NCI-H1092 treated with DMSO at 0.1 percent for 48 hours (cell line): Measurements from ENCODE around the gene RBM44.
"Not testable (repeated sequence)": the region's sequence is repeated elsewhere in the genome, so short reads cannot be mapped to it uniquely, and the experiment has no call there.

Experiments used
- DNase-seq: peaks from one replicate; lab custom pipeline; 2025; lab: John Stamatoyannopoulos, UW

The RBM44 gene

GRCh38 chr2:237783678-237784077, 14.9 kb upstream of the RBM44 start:
- not testable (repeated sequence) for DNase-seq

DNA sequence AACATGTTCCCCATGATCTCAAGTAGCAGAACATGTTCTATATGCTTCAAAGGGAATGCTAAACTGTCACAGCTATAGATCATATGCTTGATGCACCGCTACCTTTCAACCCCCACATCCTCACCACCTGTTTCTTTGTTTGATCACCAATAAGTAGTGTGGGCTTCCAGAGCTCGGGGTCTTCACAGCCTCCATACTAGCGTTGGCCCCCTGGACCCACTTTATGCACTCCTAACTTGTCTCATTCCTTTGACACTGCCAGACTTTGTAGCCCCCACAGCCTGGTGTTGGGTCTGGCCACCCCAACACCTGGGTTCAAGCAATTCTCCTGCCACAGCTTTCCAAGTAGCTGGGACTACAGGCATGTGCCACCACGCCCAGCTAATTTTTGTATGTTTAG, 11.6 kb upstream of the RBM44 start:
- DNase-seq: no peak

DNA sequence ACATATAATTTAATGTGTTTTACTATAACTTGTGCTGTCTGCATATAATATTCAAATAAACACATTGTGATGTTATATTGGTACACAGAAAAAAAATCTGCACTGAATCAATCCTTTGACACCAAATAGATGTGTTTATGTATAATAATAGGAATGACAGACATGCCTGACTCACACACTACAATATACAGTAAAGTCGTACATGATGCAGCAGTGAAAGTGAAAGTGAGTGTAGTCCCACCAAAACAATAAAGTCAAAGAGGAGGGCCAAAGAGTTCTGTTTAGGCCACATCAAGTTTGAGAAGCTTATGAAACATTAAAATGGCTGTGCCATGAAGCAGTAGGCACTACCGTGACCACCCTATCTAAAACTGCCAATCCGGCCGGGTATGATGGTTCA, 8.2 kb upstream of the RBM44 start:
- no peak for DNase-seq

- DNase-seq: no peak
Measured at GRCh38 chr2:237791977-237792727, 6.4 kb upstream of the RBM44 start.

DNA sequence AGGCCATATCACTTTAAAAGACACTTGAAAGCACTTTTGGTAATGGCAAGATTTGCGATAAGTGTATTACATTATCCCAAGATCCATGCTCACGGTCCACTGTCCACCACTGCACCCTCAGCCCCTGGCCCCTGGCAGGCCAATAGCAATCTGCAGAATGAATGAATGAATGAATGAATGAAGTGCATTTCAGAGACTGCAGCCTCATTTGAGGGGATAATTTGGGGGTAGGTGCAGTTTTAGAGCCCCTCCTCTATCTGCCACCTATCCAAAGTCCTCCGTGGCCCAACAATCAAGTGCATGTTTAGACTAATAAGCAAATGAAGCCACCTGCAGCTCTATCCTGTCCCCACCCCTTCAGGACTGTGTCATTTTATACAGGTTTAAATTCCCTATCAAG, 1.3 kb upstream of the RBM44 start:
- DNase-seq: no peak

GRCh38 chr2:237799060-237799428, 465 bp downstream of the RBM44 start:
- DNase-seq: no peak

DNA sequence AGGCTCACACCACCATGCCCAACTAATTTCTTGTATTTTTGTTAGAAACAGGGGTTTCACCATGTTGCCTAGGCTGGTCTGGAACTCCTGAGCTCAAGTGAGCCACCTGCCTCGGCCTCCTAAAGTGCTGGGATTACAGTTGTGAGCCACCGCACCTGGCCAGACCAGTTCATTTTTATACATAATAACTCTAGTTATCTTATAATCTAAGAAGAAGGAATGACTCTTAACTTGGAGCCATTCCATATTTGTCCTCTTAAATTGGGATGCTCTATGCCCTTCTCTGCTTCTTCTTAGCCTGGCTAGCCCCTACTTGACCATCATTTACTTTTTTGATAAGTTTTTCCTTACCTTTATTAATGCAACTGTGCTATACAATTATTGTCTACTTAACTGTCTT, 2.9 kb downstream of the RBM44 start:
- DNase-seq: no peak

DNA sequence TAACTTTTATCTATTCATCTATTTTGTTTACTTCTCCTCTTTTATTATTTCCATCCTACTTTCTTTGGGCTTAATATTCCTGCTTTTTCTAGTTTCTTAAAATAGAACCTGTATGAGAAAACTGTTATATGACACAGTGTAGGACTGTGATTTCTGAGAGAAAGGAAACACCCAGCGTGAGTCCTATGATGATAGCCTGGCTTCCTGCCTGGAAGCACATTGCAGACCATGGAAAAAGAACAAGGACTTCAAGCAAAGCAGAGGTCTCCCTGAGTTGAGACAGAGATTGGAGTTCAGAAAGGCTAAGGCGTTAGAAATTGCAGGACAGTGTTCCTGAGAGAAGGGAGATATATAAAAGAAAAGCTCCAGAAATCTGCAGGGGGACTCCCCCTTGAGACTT, 7.8 kb downstream of the RBM44 start:
- DNase-seq: no peak

DNA sequence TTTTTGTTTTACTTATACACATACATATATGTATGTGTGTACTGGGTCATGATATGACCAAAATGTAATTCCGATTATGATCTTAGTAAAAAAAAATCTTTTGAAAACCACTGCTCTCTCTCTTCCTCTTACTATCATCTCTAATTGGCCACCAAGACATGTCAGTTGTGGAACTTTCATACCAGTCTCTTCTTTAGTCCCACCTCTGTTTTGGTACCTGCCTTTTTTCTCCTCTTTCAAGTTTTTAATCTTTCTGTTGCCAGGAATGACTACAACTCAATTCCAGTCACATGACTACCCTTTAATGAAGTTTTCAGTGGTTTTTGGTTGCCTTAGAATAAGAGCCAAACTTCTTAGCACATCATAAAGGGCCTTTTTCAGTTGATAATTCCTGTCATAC, 17.1 kb downstream of the RBM44 start:
- no peak for DNase-seq

DNA sequence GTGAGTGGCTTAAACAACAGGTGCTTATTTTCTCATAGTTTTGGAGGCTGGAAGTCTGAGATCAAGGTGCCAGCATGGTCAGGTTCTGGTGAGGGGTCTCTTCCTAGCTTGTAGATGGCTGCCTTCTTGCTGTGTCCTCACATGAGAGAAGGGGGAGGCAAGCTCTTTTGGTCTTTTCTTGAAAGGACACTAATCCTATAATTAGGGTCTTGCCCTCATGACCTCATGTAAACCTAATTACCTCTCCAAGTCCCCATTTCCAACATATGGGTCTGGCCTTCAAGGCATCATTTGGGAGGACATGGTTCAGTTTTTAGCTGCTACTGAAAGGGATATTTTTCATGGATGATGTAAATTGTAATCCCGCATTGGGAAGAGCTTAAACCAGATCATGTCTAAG, 18.0 kb downstream of the RBM44 start:
- no peak for DNase-seq

DNA sequence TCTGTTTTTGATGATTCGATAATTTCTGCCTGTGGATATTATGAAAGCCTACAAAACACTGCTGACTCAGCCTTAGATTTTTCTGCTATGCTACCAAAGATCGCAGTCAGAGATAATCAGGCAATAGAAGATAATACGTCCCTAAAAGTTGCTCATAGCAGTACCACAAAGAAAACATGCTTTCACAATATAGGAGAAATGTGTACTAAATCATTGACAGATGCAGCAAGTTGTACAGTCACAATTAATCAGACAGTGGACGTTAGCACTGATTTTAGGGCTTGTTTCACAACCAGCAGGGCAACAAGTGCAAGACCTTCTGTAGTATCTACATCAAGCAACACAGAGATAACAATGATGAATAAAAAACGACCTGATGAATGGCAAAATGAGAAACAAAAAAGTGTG, 19.5 kb downstream of the RBM44 start:
- DNase-seq: no peak

GRCh38 chr2:237819231-237819630, 20.7 kb downstream of the RBM44 start:
- no peak for DNase-seq

- DNase-seq: no peak
Measured at GRCh38 chr2:237820421-237820820, 21.8 kb downstream of the RBM44 start.

DNA sequence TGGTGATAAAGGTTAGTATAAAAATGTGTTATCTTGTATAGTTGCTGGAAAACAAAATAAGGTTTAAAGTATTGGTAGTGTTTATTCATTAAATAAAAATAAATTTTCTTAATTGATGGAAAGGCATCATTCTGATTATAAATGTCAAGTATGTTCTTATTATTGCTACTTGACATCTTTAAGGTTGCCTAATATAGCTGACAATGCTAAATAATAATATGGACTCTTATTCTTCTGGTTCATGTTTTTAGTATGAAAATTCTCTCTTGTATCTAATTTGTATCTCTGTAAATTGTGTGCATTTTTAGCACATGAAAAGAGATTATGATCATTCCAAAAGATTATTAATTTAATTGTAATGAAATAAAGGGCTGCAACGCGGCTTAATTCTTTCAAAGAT, 25.0 kb downstream of the RBM44 start:
- DNase-seq: no peak

DNA sequence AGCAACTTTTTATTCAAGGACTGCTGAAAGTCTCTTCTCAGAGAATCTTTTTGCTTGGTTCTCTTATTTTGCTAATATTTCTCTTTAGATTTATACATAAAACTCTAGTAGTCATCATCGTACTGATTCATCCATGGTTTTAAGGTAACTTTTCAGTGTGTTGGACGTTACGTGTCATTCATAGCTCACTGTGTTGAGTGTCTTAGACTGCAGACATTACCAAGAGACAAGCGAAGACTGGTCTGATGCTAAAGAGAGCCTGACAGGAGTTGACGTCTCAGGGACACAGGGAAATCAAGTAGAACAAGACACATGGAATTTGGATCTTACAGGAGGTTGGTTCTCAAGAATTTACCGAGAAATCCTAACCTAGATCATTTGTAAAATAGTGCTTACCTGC, 25.5 kb downstream of the RBM44 start:
- DNase-seq: no peak

DNA sequence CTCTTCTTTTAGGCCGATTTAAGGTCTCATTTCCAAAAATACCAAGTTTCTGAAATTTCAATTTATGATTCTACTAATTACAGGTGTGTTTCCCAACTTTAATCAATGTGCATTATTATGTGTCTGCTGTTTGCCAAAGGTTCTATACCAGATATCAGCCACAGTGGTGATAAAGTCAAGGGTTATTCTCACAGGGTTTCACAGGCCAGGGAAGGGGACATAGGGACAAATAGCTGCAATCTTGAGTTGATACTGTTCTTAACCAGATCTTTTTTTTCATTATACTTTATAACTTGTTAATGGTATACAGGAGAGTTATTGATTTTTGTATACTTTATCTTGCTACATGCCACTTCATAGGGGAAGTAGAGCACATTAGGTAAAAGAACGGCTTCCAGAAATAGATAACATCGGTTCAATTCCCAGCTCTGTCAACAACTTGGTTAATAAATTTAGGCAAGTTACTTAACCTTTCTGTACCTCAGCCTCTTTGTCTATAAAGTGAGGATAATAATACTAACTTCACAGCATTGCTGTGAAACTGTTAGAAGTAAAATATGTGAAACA, 28.9 kb downstream of the RBM44 start:
- no peak for DNase-seq

DNA sequence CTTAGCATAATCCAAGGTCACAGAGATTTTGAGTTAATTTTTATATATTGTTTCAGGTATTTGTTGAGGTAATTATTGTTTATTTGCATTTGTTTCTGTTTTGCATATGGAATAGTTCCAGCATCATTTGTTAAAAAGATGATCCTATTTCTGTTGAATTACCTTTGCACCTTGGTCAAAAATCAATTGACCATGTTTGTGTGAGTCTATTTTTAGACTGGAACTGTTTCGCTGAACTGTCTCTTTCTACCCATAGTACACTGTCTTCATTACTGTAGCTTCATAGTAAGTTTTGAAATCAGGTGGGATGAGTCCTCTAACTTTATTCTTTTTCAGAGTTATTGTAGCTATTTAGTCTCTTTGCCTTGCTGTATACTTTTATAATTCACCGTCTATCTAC, 31.9 kb downstream of the RBM44 start:
- DNase-seq: no peak

DNA sequence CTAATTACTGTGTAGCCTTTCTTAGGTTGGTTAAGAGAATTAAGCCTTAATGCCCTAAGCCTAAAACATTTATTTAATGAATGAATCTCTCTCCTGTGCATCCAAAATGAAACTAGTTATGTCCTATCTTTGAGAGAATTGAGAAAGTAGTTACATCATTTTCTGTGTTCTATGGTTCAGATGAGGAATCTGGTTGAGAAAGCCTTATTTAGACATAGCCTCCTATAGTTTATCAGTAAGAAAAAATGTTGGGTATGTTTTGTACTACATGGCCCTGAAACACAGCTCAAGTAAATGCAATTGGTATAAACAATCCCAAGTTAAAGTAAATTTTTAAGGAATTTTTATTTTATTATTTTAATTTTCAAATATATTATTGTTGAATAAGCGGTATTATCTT, 35.0 kb downstream of the RBM44 start:
- DNase-seq: no peak

GRCh38 chr2:237835372-237835771, 36.8 kb downstream of the RBM44 start:
- no peak for DNase-seq

DNA sequence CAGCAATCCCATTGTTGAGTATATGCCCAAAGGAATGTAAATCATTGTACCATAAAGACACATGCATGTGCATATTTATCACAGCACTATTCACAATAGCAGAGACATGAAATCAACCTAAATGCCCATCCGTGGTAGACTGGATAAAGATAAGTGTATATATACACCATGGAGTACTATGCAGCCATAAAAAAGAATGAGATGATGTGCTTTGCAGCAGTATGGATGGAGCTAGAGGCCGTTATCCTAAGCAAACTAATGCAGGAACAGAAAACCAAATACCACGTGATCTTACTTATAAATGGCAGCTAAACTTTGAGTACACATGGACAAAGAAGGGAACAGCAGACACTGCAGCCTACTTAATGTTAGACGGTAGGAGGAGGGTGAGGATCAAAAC, 42.5 kb downstream of the RBM44 start:
- no peak for DNase-seq

DNA sequence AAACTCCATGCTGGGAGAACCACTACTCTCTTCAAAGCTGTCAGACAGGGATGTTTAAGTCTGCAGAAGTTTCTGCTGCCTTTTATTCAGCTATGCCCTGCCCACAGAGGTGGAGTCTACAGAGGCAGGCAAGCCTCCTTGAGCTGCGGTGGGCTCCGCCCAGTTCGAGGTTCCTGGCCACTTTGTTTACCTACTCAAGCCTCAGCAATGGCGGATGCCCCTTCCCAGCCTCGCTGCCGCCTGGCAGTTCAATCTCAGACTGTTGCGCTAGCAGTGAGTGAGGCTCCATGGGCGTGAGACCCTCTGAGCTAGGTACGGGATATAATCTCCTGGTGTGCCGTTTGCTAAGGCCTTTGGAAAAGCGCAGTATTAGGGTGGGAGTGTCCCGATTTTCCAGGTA, 50.4 kb downstream of the RBM44 start:
- DNase-seq: not testable (repeated sequence)

- no peak for DNase-seq
Measured at GRCh38 chr2:237854295-237854694, 55.7 kb downstream of the RBM44 start.

- no peak for DNase-seq
Measured at GRCh38 chr2:237857791-237858190, 59.2 kb downstream of the RBM44 start.
